ENCODE data around the gene ZFPL1.

DNA sequence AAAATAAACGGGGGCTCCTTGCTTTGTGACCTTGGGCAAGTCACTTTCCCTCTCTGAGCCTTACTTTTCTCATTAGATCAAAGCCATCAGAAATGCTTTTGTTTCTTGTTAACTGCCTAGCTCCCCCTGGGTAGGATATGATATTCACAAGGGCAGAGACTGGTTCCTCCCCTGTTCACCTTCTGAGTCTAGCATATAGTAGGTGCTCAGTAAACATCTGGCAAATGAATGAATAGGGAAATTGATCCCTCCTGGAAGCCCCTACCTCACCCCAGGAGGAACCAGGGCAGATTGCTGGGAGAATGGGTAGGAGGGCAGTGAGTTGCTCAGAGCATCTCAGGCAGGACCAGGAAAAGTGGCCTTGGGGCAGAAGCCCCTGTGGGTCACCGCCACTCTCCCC is 49.6 kb upstream of the ZFPL1 start:
- TF ChIP-seq TAF1 (IDR thresholded peaks at IDR 0.05; ENCODE audit: borderline replicate concordance, insufficient read depth, low read length) = no peak
- TF ChIP-seq, protein P1, sequence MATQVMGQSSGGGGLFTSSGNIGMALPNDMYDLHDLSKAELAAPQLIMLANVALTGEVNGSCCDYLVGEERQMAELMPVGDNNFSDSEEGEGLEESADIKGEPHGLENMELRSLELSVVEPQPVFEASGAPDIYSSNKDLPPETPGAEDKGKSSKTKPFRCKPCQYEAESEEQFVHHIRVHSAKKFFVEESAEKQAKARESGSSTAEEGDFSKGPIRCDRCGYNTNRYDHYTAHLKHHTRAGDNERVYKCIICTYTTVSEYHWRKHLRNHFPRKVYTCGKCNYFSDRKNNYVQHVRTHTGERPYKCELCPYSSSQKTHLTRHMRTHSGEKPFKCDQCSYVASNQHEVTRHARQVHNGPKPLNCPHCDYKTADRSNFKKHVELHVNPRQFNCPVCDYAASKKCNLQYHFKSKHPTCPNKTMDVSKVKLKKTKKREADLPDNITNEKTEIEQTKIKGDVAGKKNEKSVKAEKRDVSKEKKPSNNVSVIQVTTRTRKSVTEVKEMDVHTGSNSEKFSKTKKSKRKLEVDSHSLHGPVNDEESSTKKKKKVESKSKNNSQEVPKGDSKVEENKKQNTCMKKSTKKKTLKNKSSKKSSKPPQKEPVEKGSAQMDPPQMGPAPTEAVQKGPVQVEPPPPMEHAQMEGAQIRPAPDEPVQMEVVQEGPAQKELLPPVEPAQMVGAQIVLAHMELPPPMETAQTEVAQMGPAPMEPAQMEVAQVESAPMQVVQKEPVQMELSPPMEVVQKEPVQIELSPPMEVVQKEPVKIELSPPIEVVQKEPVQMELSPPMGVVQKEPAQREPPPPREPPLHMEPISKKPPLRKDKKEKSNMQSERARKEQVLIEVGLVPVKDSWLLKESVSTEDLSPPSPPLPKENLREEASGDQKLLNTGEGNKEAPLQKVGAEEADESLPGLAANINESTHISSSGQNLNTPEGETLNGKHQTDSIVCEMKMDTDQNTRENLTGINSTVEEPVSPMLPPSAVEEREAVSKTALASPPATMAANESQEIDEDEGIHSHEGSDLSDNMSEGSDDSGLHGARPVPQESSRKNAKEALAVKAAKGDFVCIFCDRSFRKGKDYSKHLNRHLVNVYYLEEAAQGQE (IDR thresholded peaks at IDR 0.05; ENCODE audit: insufficient read depth in 1 of 2, low read depth in 2 of 2, low read length in 2 of 2) = no peak

Data from PFSK-1 (cell line).